GM19239 (cell line): ENCODE results near the gene ALG11.

Source experiments
- DNase-seq: peaks from one replicate; pipeline ENCODE4 v3.0.0; 2011; ENCODE audit warnings: low spot score; ENCODE audit not compliant: insufficient read length
- FAIRE-seq: peaks from 2 replicates; lab custom pipeline; 2011; peaks lifted over from hg19 to GRCh38; lab: Jason Lieb, UNC

ALG11 gene

DNA sequence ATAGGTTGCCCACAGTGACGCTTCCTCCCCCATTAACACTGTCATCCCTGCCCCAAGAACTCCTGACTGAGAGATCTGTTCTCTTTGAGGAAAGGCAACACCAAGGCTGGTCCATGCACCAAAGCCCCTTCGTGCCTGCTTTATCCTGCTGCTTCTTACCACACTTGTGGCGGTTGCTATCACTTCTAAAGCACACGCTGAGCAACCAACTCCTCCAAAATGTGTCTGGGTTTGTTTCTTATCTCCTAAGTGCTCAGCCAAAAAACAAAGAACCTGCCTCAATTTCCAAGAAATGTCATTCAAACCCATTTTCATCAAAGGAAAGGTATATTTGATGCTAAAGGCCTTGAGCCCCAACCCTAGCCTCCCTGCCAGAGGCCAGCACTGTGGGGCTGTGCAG is 15.6 kb upstream of the ALG11 start:
- DNase-seq (no peak), FAIRE-seq (no peak)

DNA sequence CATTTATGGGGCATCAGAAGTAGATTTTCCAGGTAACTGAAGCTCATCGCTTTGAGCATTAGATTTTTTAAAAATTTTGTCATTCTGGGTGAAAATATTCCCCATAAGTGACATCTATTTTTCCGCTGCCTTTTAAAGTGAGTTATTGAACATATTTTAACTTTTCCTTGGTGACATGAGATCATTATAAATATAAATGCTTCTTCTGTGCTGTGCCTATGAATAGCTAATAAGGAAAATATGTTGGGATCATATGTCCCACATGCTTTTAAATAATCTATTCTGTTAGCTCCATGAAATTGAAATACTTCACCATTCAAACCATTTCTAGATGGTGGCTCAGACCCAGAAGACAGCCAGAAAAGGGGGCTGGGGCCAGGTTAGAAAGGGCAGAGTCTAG is 15.0 kb upstream of the ALG11 start:
- DNase-seq (no peak), FAIRE-seq (no peak)

DNA sequence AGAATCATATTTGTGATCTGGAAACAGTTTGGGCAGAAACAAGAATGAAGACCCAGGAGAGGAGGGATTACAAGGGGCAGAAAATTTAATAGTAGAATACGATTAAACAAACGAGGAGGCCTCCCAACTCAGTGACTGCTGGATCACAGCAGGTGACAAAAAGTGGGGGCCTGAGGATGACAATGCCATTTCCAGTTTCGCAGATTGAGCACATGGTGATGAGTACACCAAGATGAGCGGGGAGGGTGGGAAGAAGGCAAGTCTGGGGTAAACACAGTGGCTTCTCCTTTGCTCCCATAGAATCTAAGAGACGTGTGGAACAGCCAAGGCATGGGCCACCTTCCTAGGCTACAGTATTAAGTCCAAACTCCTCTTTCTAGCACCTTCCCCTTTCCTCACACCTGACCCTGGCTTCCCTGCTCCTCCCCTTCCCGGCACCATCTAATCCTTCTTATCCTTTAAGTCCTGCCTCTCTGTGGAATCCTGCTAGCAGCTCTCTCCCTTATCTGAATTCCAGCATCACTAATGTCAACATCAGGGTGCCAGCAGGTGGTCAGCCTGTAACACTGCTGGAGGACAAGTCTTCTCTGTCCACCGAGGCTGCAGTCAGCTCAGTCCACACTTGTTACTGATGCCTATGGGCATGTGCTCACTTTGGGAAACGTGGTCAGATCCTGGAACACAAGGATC is 14.4 kb upstream of the ALG11 start:
- DNase-seq, result no peak

DNA sequence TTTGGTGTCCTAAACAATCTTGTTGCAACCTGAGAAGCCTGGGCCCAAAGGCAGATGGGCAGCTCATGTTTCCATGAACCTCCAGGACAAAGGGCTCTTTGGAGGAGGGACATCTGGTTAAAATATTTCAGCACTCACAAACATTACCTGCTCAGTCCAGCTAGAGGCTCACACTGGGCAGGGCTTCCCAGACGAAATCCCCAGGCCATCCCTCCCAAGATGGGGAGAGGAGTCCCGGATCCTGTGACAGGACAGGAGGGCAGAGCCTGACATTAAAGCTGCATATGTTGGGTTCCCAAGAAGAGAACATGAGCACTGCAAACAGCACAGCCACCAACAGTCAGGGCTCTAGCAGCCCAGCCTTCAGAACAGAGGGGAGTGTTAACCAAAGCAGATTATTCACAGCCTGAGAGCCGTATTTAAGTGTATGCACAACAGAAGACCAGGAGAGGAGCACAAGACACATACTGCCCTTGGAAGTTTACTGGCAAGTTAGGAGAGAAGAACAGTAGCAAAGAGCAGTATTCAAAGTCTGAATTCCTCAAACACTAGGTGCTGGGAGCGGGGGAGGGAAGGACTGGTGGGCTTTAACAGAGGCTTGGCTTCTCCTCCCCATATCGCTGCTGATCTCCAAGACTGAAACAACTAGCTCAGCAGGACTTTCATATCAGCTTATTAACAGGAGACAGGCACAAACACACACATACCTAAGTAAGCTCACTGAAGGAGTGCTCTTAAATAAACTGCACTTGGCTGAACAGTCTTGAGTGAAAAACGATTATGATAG is 13.3 kb upstream of the ALG11 start:
- FAIRE-seq, result no peak
- no peak for DNase-seq

More for the DNA sequence above, 14.4 kb upstream of the ALG11 start:
- no peak for FAIRE-seq

DNA sequence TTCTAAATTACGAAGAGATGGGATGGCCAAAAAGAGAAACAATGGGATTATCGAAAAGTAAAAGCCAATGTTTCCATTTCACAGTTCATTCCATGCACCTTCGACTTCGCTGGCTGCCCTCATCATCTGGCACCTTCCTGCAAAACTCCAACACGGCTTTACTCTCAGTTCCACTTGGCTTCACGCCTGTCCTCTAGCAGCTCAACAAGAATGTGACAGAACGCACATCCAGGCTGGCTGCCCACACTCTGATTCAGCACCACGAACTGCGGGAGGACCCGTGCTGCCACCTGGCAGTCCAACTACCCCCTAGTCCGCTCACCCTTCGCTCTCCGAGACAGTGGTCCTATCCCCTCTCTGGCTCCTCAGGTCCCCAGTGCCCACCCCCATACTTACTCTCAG is 12.7 kb upstream of the ALG11 start:
- FAIRE-seq (no peak), DNase-seq (no peak)

DNA sequence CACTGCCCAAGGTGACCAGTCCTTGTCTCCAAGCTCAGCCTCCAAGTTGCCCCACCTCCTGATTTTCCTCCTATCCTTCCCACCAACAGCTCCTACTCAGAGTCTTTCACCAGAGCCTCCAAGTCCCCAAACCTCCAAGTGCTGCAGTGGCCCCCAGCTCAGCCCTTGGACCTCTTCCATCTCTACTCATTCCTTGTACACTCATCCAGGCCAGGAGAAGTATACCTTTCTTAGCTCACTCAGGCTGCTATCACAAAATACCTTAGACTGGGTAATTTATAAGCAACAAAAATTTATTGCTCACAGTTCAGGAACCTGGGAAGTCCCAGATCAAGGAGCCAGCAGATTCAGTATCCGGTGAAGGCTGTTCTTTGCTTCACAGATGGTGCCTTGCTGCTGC is 12.3 kb upstream of the ALG11 start:
- DNase-seq, result no peak
- FAIRE-seq, result no peak

DNA sequence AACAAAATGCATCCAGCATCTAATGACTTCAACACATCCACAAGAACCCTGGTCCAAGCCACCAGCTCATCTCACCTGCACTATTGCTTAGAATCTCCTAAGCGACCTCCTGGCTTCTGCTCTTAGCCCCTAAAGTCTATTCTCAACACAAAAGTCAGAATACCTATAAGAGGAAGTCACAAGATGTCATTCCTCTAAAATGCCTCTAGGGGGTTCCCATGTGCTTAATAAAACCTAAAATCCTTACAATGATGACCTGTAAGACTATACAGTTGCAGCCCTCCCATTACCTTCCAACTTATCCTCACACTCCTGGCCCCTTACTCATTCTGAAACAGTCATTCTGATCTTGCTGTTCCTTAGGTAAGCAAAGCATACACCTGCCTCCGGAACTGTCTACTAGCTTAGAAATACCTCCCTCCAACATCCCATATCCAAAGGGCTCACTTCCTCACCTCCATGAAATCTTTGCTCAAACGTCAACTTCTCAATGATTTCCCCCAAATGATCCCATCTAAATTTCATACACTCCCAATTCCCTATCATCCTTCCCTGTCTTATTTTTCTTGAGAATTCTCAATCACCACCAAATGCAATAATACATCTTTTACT is 11.0 kb upstream of the ALG11 start:
- peak; percentile 4 for FAIRE-seq
- peak; percentile 35 for DNase-seq

DNA sequence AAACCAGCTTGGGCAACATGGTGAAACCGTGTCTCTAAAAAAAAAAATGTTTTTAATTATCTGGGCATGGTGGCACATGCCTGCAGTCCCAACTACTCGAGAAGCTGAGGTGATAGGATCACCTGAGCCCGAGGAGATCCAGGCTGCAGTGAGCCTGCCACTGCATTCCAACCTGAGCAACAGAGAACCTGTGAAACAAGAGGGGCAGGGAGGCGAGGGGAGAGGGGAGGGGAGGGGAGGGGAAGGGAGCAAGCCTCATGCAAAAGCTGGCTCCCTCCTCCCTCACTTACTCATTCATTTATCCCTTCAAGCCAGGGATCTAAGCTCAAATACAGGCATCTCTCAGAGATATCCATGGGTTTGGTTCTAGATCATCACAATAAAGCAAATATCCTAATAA is 9.8 kb upstream of the ALG11 start:
- DNase-seq, result no peak
- FAIRE-seq, result no peak

DNA sequence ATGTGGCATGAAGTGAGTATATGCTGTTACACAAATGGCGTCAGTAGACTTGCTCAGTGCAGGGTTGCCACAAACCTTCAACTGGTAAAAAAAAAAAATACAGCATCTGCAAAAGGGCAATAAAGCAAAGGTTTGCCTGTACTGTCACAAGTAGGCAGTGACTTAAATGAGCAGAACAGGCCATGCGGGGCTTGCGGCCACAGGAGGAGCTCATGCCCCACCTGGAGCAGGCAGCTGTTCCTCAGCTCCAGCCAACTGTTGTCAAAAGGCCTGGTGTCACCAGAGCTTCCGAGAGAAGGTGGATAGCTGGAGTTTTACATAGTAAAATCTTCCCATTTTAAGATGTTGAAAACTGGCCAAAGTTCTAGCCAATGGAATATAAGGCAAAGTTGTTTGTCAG is 8.7 kb upstream of the ALG11 start:
- DNase-seq (no peak), FAIRE-seq (no peak)

DNA sequence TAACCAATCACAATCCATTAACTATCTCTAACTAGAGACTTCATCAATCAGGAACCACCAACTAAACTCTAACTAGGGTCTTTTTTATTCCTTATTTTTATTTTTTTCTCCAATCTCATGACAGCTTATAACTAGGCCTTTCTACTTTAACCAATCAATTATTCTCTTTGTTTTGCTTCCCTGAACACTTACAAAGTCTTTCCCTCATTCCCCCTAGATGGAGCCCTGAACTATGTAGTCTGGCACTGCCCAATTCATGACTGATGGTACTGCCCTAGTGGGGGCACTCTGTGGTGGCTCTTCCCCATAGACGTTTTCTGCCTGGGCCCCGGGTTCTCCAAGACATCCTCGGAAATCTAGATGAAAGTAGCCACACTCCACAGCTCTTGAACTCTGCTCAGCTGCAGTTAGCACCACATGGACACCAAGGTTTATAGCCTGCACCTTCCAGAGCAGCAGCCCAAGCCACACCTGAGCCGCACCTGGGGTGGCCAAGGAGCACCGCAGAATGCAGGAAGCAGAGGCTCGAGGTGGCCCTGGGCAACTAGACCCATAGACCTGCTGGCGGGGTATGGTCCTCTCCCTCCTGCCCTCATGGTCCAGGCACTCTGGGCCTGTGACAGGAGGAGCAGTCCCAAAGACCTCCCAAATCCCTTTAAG is 7.6 kb upstream of the ALG11 start:
- no peak for DNase-seq
- FAIRE-seq, result no peak

DNA sequence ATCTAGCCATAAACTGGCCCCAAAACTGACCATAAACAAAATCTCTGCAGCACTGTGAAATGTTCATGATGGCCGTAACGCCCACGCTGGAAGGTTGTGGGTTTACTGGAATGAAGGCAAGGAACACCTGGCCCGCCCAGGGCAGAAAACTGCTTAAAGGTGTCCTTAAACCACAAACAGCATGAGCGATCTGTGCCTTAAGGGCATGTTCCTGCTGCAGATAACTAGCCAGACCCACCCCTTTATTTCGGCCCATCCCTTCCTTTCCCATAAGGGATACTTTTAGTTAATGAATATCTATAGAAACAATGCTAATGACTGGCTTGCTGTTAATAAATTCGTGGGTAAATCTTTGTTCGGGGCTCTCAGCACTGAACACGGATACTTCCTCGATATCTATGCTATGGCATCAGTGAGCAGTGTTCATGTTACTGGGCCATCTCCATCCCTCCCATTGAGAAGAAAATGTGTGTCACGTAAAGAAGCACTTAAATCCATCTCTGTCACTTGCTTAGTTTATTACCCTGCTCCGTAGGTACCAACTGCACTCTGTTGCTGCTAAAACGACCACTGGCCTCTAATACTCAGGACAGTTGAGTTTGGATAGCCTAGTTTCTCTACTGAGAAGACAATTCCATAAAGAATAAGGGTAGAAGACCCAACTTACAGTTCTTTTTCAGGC is 6.2 kb upstream of the ALG11 start:
- DNase-seq, result no peak
- FAIRE-seq, result no peak

DNA sequence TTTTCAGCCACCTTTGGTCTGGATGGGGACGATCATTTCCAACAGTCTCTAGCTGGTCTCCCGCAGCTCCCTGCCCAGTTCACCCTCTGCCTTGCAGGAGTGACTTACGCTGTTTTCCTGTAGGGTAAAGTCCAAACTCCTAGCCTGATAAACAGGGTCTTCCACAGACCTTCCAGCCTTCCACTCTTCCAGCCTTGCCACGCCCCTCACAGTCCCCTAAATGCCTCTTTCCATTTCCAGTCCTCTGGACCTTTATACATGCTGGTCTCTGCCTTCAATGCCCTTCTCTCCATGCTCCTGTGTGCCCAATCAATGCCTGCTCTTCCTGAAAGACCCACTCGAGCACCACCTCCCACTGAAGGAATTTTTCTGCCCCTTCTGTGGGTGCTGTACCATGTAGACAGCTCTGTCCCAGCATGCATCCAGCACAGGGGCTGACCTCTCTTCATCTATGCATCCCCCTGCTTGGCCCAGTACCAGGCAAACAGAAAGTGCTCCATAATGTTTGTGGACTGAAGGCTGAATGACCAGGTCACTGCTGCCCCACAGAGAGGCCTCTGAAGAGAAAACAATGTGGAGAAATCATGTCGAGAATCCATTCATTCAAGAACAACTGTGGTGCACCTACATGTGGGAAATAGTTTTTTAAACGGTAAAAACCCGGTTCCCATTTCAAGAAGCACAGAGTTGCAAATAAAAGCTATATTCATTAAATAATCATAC is 5.5 kb upstream of the ALG11 start:
- FAIRE-seq (no peak), DNase-seq (no peak)

DNA sequence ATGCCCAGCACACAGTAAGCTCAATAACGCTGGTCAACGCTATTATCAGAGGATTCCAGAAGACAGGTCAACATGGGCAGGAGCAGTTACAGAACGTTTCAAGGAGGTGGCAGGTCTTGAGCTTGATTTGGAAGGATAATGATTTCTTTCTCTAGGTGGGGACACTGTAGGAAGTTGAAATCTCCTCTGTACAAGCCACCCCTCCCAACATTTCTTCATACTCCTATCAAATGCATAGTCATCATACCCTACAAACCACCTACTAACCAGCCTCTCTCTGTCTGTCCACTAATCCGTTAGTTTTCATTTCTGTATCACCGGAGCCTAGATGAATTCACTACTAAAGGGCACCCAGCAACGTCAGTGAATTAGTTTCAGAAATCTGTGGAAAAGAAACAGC is 2.3 kb upstream of the ALG11 start:
- FAIRE-seq (no peak), DNase-seq (no peak)

DNA sequence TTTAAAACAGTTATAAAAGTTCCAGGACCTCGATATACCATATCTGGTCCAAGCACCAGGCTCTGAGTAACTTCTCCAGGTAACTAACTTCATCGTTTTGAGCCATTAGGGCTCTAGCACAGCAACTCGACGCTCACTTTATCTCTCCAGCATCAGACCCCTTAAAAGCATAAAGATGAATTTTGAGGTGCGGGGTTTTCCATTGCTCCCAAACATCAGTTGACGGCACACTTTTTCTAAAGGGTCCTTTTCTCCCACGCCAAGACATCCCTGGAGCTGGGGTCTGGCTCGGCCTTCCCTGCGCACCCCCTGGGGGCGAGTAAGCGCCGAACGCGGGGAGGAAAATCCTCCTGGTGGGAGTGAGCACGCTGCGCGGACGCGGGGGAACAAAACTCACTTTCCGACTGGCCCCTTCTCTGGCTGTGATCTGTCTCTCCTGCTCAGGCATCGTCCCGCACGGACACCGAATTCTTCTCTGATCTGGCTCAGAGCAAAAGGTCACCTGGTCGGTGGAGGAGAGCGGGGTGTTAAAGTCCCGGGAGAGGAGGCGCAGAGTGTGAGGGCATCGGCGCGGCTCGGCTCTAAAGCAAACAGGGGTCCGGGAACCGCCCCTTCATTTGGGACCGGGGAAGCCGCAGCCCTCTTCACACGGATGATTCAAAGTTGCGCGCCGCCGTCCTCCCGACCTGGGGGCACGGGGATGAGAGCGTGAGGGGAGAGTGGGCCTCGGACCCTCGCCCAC is 1.1 kb upstream of the ALG11 start, which contains the start of gene ATP7B:
Gene ATP7B, minus strand, starts transcription at position 561 of the 742 bp plus-strand sequence. Its CDS starts 113 bp downstream, at position 448.
- FAIRE-seq, result no peak

DNA sequence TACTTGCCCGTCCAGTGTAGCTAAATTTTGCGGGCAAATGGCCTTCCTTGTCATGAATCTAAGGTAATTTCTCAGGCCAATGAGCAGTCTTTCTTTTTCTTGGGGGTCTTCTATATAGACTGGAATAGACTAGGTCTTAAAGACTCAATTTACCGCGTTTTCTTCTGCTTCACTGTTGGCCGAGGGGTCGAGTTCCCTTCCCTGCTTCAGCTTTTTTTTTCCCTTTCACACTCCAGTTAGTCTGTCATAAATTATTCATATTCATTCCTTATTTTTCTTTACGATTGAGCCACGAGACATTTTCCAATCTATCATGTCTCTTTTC is 276 bp downstream of the ALG11 start:
- FAIRE-seq (no peak), DNase-seq (no peak)

More for the DNA sequence above, 1.1 kb upstream of the ALG11 start, which contains the start of gene ATP7B:
- DNase-seq, result peak; percentile 14

DNA sequence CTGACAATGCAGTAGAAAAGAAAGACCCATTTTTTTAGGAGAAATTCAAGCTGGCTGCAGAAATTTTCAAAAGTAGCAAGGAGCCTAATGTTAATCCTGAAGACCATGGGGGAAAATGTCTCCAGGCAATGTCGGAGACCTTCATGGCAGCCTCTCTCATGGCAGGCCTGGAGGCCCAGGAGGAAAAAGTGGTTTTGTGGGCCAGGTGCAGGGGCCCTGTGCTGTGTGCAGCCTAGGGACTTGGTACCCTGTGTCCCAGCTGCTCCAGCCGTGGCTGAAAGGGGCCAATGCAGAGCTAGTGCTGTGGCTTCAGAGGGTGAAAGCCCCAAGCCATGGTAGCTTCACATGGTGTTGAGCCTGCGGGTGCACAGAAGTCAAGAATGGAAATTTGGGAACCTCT is 4.1 kb downstream of the ALG11 start:
- FAIRE-seq (no peak), DNase-seq (no peak)

DNA sequence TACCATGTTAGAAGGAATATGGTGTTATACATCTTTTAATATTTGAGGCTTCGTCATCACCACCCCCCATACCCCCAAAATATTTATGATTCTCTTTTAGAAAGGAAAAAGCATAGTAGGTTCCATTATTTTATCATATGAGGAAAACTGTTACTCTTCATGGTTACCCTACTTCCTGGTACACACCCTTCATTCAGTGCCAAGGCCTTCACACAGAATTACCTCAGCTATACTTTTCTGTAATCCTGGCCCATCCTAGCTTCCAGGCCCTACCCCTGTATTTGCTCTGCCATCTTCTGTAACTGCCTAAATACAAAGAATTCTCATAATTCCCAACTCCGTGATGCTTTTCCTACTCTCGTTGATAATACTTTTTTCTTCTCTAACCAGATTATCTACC is 8.0 kb downstream of the ALG11 start:
- FAIRE-seq (no peak), DNase-seq (no peak)

DNA sequence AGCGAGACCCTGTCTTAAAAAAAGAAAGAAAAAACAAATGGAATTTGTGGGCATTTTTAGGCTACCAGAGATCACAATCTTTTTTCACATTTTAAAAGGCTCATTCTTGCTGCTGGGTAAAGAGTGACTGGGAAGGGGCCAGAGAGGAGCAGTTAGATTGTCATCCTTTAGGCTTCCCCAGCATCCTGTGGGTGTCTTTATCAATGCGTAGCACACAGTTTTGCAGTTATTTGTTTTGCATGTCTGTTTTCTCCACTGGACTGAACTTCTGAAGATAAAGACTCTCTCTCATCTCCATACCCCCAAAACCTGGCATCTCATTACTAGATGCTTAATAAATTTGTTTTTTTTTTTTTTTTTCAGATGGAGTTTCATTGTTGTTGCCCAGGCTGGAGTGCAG is 10.2 kb downstream of the ALG11 start:
- FAIRE-seq (no peak), DNase-seq (no peak)

DNA sequence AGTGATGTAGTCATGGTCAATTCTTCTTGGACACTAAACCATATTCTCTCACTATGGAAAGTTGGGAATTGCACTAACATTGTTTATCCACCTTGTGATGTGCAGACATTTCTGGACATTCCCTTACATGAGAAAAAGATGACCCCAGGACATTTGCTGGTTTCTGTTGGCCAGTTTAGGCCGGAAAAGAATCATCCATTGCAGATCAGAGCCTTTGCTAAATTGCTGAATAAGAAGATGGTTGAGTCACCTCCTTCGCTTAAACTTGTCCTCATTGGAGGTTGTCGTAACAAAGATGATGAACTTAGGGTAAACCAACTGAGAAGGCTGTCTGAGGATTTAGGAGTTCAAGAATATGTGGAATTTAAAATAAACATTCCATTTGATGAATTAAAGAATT is 12.3 kb downstream of the ALG11 start, which contains the start of gene UTP14C:
Gene UTP14C, plus strand, starts transcription at position 211 of the 400 bp plus-strand sequence. CDS start 4,114 bp downstream, outside the sequence.
- DNase-seq (no peak), FAIRE-seq (no peak)
